HG03103 (cell line): ENCODE results near the gene PGM3.

Source experiments
- ATAC-seq: cut with Tn5 transposase; IDR thresholded peaks from one replicate; pipeline ENCODE4 v1.9.1; 2021; ENCODE audit warnings: low read depth; ENCODE audit not compliant: unreplicated experiment

Gene PGM3

GRCh38 chr6:83125425-83125824, 67.6 kb downstream of the PGM3 start:
- no peak for ATAC-seq

- no peak for ATAC-seq
These were observed 68.5 kb downstream of the PGM3 start for GRCh38 chr6:83124553-83124952.

- no peak for ATAC-seq
These were observed 73.2 kb downstream of the PGM3 start for GRCh38 chr6:83119742-83120300.

GRCh38 chr6:83117802-83118201, 75.3 kb downstream of the PGM3 start:
- no peak for ATAC-seq
